ENCODE measurements around the gene HMCN2. TPM values are rescaled to one million over a fixed set of nuclear protein-coding genes. Genes with fewer than 3 reads are reported as not detected.

The HMCN2 gene
- total RNA-seq, 1 experiment from 2014 or later = 8.6 TPM

GRCh38 chr9:130446101-130446861 lies 180.7 kb downstream of the HMCN2 start:
- H4K20me1 ChIP-seq (ENCODE audit: control insufficient read depth, insufficient read depth, insufficient read length) = no peaks in the 10 kb centered on the region
- H2BK5ac ChIP-seq (ENCODE audit: insufficient read length, low read length) = no peak overlapping the region
- no peak overlapping the region for H3K18ac ChIP-seq (ENCODE audit: insufficient read length, low read depth, low read length)
- no peak overlapping the region for H2BK20ac ChIP-seq (ENCODE audit: low read depth, low read length, poor library complexity, severe bottlenecking)
- H3K14ac ChIP-seq (ENCODE audit: insufficient read depth, low read length) = peak overlapping the region; percentile 30; the same call in 1 of the 2 replicates
- no peak overlapping the region for H3K56ac ChIP-seq (ENCODE audit: insufficient read length, low read depth, low read length)
- H3K79me1 ChIP-seq (ENCODE audit: insufficient read depth, low read depth, low read length, poor library complexity, severe bottlenecking) = no peaks in the 10 kb centered on the region
- peak overlapping the region; percentile 71 for H3K4me2 ChIP-seq (ENCODE audit: insufficient read depth, insufficient read length, low read length)
- no peak overlapping the region for H2AFZ ChIP-seq (ENCODE audit: low read length)
- no peak overlapping the region for H4K5ac ChIP-seq (ENCODE audit: insufficient read length, low read depth, low read length)
- Mint-ChIP-seq H3K27ac (peak overlapping the region; percentile 90 to 96 (median 92); a peak in 6 of 7 replicates), H3K9me3 (peaks cover 8 to 10% of the 10 kb centered on the region in 2 experiments), H3K4me3 (peak overlapping the region; percentile 70 to 84), H3K27me3 (ENCODE audit: low read depth) (peaks cover 26% of the 10 kb centered on the region), H3K4me1 (peaks cover 45 to 56% of the 10 kb centered on the region in 2 experiments), H3K36me3 (ENCODE audit: insufficient read depth in 1 of 3, low read depth in 3 of 3) (peaks cover 3 to 15% (median 6%) of the 10 kb centered on the region in 3 experiments)
- H4K8ac ChIP-seq (replicated peaks; ENCODE audit: insufficient read length, low read depth, low read length) = no peak overlapping the region
- H3T11ph ChIP-seq (ENCODE audit: low read length) = no peak overlapping the region
- H2BK15ac ChIP-seq (ENCODE audit: low read depth, low read length) = no peak overlapping the region
- no peak overlapping the region for H2BK12ac ChIP-seq (ENCODE audit: insufficient read length, low read depth, low read length)
- peaks cover 19% of the 10 kb centered on the region for H3K23me2 ChIP-seq (ENCODE audit: insufficient read length, low read depth, low read length, poor library complexity, severe bottlenecking)
- no peak overlapping the region for H3K9ac ChIP-seq (ENCODE audit: extremely low read depth, insufficient read length, low read length)
- no peak overlapping the region for H2BK120ac ChIP-seq (ENCODE audit: low read depth, low read length, poor library complexity, severe bottlenecking)
- no peak overlapping the region for H4K91ac ChIP-seq (ENCODE audit: insufficient read length, low read depth, low read length)
- WGBS (ENCODE audit: extremely low coverage, insufficient read length, low lambda C conversion rate) = no CpG with 5 or more reads among the region's 16 CpGs
- H3K27ac ChIP-seq (ENCODE audit: insufficient read length, low read depth, low read length) = no peak overlapping the region
- no peaks in the 10 kb centered on the region; the same call in 1 of the 2 replicates for H3K27me3 ChIP-seq (ENCODE audit: insufficient read depth, low read length)
- no peaks in the 10 kb centered on the region for H3K79me2 ChIP-seq (ENCODE audit: insufficient read depth, low read length)
- H3K23ac ChIP-seq (ENCODE audit: insufficient read length, low read depth, low read length) = no peak overlapping the region
- H3K4me1 ChIP-seq (ENCODE audit: insufficient read depth, low read length) = peaks cover 13% of the 10 kb centered on the region; the same call in 1 of the 2 replicates
- no peak overlapping the region for H3K4ac ChIP-seq (ENCODE audit: low read depth, low read length)
- H2AK5ac ChIP-seq (ENCODE audit: insufficient read length, low read length) = no peak overlapping the region
- DNase-seq = no peak
- TF ChIP-seq CTCF (conservative IDR thresholded peaks at IDR 0.05) = no peak
- H3K9me3 ChIP-seq (ENCODE audit: control insufficient read depth, low read depth, low read length) = no peaks in the 10 kb centered on the region

Data from H9 (cell line).